ENCODE results near the gene TSKS. TPM values are rescaled to one million over a fixed set of nuclear protein-coding genes. Genes with fewer than 3 reads are reported as not detected.

The TSKS gene
- total and polyA plus RNA-seq, 10 of the 15 experiments (the other 5 are each of a cell fraction or from before 2014, with no cell fraction given), result not detected

DNA sequence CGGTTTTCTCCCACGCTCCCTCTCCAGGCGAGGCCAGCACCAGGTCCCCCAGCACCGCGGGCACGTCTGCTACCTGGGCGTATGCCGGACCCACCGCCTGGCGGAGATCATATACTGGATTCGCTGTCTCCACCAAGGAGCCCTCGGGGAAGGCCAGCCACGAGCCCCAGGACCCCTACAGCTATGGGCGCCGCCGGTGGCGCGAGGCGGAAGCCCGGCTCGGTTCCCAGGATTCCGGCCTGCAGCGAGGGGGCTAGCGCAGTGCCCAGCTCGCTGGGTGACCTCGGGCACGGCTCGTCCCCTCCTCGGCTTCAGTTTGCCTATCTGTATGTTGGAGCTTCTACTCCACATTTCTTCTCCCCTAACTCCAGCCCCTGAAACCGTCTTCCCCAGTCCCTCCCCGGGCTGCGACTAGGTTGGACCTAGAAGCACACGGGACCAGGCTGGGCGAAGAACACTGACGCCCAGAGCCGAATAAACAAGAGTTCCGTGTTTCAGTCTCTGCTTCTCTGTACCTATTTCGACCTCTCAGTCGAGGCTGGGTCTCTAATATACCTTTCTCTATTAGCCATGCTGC lies 72.9 kb downstream of the TSKS start:
- H3K79me2 ChIP-seq (ENCODE audit: control insufficient read depth, insufficient read depth, low read length), result no peaks in the 10 kb centered on the region
- in situ Hi-C loops (cut with MboI), result no loop called here
- no peak overlapping the region for H3K4me3 ChIP-seq
- CTCF ChIA-PET, result interaction anchor here (1.2 kb wide), 1 partner anchor 120 kb away, joined by 3 read pairs; no protein-coding TSS in a partner anchor
- TF ChIP-seq CTCF (IDR thresholded peaks at IDR 0.05 in 2 of 3, conservative IDR thresholded peaks at IDR 0.05 in 1 of 3; ENCODE audit: control insufficient read depth in 2 of 3, extremely low read depth in 1 of 3, insufficient read depth in 1 of 3, low read depth in 3 of 3, low read length in 3 of 3), result no peak
- no peaks in the 10 kb centered on the region; the same call in 2 of the 3 replicates for H3K9me3 ChIP-seq (replicated peaks; ENCODE audit: control insufficient read depth, insufficient read depth, low read length)
- intact Hi-C loops (cut with micrococcal nuclease; ENCODE audit: unreplicated experiment), result no loop called here
- H3K27me3 ChIP-seq (replicated peaks in 1 of 2; ENCODE audit: control insufficient read depth in 2 of 2, insufficient read depth in 2 of 2, low read length in 1 of 2), result no peaks in the 10 kb centered on the region; a peak in 1 of 4 replicates
- RAD21 ChIA-PET (ENCODE audit: unreplicated experiment), result no interaction called here
- POLR2A ChIA-PET, result no interaction called here
- DNase-seq (ENCODE audit: low read depth, low spot score) (no peak), FAIRE-seq (no peak), ATAC-seq (no peak)
- H4K20me1 ChIP-seq (ENCODE audit: control insufficient read depth, insufficient read depth), result peaks cover 4% of the 10 kb centered on the region; the same call in 1 of the 2 replicates
- H2AFZ ChIP-seq (ENCODE audit: control insufficient read depth, low read depth, low read length), result no peak overlapping the region
- no TSS peak for BruUV-seq (replicated peaks)
- SMC1A ChIA-PET (ENCODE audit: uncharacterized antibody, unreplicated experiment), result no interaction called here
- peaks cover 8% of the 10 kb centered on the region for H3K4me1 ChIP-seq (ENCODE audit: control insufficient read depth, insufficient read depth, low read length)
- 50% methylated on average over 37 of the region's 39 CpGs for WGBS (ENCODE audit: insufficient coverage, insufficient replicate concordance, low lambda C conversion rate, missing lambda C conversion rate)
- H3K36me3 ChIP-seq (ENCODE audit: control insufficient read depth in 2 of 2, insufficient read depth in 2 of 2, low read length in 1 of 2), result peaks cover 4 to 26% of the 10 kb centered on the region in 2 experiments; a peak in 3 of 4 replicates
- no peak overlapping the region for H3K4me2 ChIP-seq (ENCODE audit: control insufficient read depth, insufficient read depth)
- no peak overlapping the region for H3K27ac ChIP-seq (ENCODE audit: control insufficient read depth, insufficient read depth)
- H3K9ac ChIP-seq (ENCODE audit: control insufficient read depth, insufficient read depth, low read length), result no peak overlapping the region

Small RNA genes within 50 kb of the gene (microRNA-seq; reads per million reads assigned to microRNA genes)
- gene MIR6799, result 3.4 reads per million, percentile 18 among the genes with 10 or more reads in this experiment

Small RNA genes within 50 kb of the gene (small RNA-seq; reads per million reads assigned to genes)
- gene MIR6799 (not detected), gene RNU6-841P (not detected)

Other genes starting within 250 kb of the TSKS start
Only the 7 nearest of the 22 such genes appear.
- 589 and 611 TPM in 2 replicates for gene PRMT1, start 86.0 kb downstream of the TSKS start, total RNA-seq (2014; rRNA removed)
- gene PRMT1, start 86.0 kb downstream of the TSKS start, total RNA-seq (2014; rRNA removed; fragmentation: Illumina TruSeq; extraction: Trizol), result 343 and 363 TPM in 2 replicates
- 432 and 437 TPM in 2 replicates for gene PRMT1, start 86.0 kb downstream of the TSKS start, total RNA-seq (2021)
- gene PRMT1, start 86.0 kb downstream of the TSKS start, polyA plus RNA-seq (2011; rRNA removed), result 357 and 667 TPM in 2 replicates
- 179 and 527 TPM in 2 replicates for gene PRMT1, start 86.0 kb downstream of the TSKS start, polyA plus RNA-seq (2014; fragmentation: Illumina TruSeq; extraction: Trizol)
- 10 to 100 TPM; 19.9 to 50.5 TPM for gene PRMT1, start 86.0 kb downstream of the TSKS start, polyA plus RNA-seq (2014; fragmentation: Nextera tagmentation; extraction: Ambion mirVana)
- 643 and 678 TPM in 2 replicates for gene PRMT1, start 86.0 kb downstream of the TSKS start, polyA plus RNA-seq (2014; rRNA removed)
- 100 to 1,000 TPM; 441 to 447 TPM for gene PRMT1, start 86.0 kb downstream of the TSKS start, polyA plus RNA-seq (2016; fragmentation: Nextera tagmentation; extraction: Ambion mirVana)
- 1.6 and 2.1 TPM in 2 replicates for gene ADM5, start 73.7 kb downstream of the TSKS start, total RNA-seq (2014; rRNA removed)
- gene ADM5, start 73.7 kb downstream of the TSKS start, total RNA-seq (2014; rRNA removed; fragmentation: Illumina TruSeq; extraction: Trizol), result 0.81 and 0.92 TPM in 2 replicates
- 4.5 and 5.4 TPM in 2 replicates for gene ADM5, start 73.7 kb downstream of the TSKS start, total RNA-seq (2021)
- gene ADM5, start 73.7 kb downstream of the TSKS start, polyA plus RNA-seq (2011; rRNA removed), result 0.55 and 1.6 TPM in 2 replicates
- gene ADM5, start 73.7 kb downstream of the TSKS start, polyA plus RNA-seq (2014; fragmentation: Illumina TruSeq; extraction: Trizol), result 0.29 and 1.2 TPM in 2 replicates
- under 1 TPM in 1 of 2 experiments, not detected in 1; 0.05 TPM for gene ADM5, start 73.7 kb downstream of the TSKS start, polyA plus RNA-seq (2014; fragmentation: Nextera tagmentation; extraction: Ambion mirVana)
- 6.0 and 6.4 TPM in 2 replicates for gene ADM5, start 73.7 kb downstream of the TSKS start, polyA plus RNA-seq (2014; rRNA removed)
- under 1 TPM; 0.76 to 0.78 TPM for gene ADM5, start 73.7 kb downstream of the TSKS start, polyA plus RNA-seq (2016; fragmentation: Nextera tagmentation; extraction: Ambion mirVana)
- 0.54 and 0.56 TPM in 2 replicates for gene CPT1C, start 72.2 kb downstream of the TSKS start, total RNA-seq (2014; rRNA removed)
- 0.04 TPM in 1 of 2 replicates, not detected in the other for gene CPT1C, start 72.2 kb downstream of the TSKS start, total RNA-seq (2014; rRNA removed; fragmentation: Illumina TruSeq; extraction: Trizol)
- gene CPT1C, start 72.2 kb downstream of the TSKS start, total RNA-seq (2021), result 0.21 and 0.80 TPM in 2 replicates
- gene CPT1C, start 72.2 kb downstream of the TSKS start, polyA plus RNA-seq (2011; rRNA removed), result not detected in 2 replicates
- gene CPT1C, start 72.2 kb downstream of the TSKS start, polyA plus RNA-seq (2014; fragmentation: Illumina TruSeq; extraction: Trizol), result 0.26 and 0.71 TPM in 2 replicates
- gene CPT1C, start 72.2 kb downstream of the TSKS start, polyA plus RNA-seq (2014; fragmentation: Nextera tagmentation; extraction: Ambion mirVana), result not detected
- 0.29 and 0.57 TPM in 2 replicates for gene CPT1C, start 72.2 kb downstream of the TSKS start, polyA plus RNA-seq (2014; rRNA removed)
- under 1 TPM; 0.20 to 0.21 TPM for gene CPT1C, start 72.2 kb downstream of the TSKS start, polyA plus RNA-seq (2016; fragmentation: Nextera tagmentation; extraction: Ambion mirVana)
- gene AP2A1, start 3.7 kb upstream of the TSKS start, total RNA-seq (2014; rRNA removed), result 45.1 and 51.0 TPM in 2 replicates
- 12.4 and 14.7 TPM in 2 replicates for gene AP2A1, start 3.7 kb upstream of the TSKS start, total RNA-seq (2014; rRNA removed; fragmentation: Illumina TruSeq; extraction: Trizol)
- 71.8 and 78.8 TPM in 2 replicates for gene AP2A1, start 3.7 kb upstream of the TSKS start, total RNA-seq (2021)
- 7.7 and 23.7 TPM in 2 replicates for gene AP2A1, start 3.7 kb upstream of the TSKS start, polyA plus RNA-seq (2011; rRNA removed)
- gene AP2A1, start 3.7 kb upstream of the TSKS start, polyA plus RNA-seq (2014; fragmentation: Illumina TruSeq; extraction: Trizol), result 10.1 and 16.8 TPM in 2 replicates
- under 1 TPM; 0.68 to 0.84 TPM for gene AP2A1, start 3.7 kb upstream of the TSKS start, polyA plus RNA-seq (2014; fragmentation: Nextera tagmentation; extraction: Ambion mirVana)
- gene AP2A1, start 3.7 kb upstream of the TSKS start, polyA plus RNA-seq (2014; rRNA removed), result 46.3 and 66.2 TPM in 2 replicates
- 10 to 100 TPM; 44.0 TPM for gene AP2A1, start 3.7 kb upstream of the TSKS start, polyA plus RNA-seq (2016; fragmentation: Nextera tagmentation; extraction: Ambion mirVana)
- 10.8 and 11.2 TPM in 2 replicates for gene FUZ, start 50.0 kb upstream of the TSKS start, total RNA-seq (2014; rRNA removed)
- gene FUZ, start 50.0 kb upstream of the TSKS start, total RNA-seq (2014; rRNA removed; fragmentation: Illumina TruSeq; extraction: Trizol), result 5.0 and 6.0 TPM in 2 replicates
- gene FUZ, start 50.0 kb upstream of the TSKS start, total RNA-seq (2021), result 10.4 and 11.5 TPM in 2 replicates
- 8.3 and 8.5 TPM in 2 replicates for gene FUZ, start 50.0 kb upstream of the TSKS start, polyA plus RNA-seq (2011; rRNA removed)
- gene FUZ, start 50.0 kb upstream of the TSKS start, polyA plus RNA-seq (2014; fragmentation: Illumina TruSeq; extraction: Trizol), result 4.8 and 5.1 TPM in 2 replicates
- under 1 TPM; 0.18 to 0.38 TPM for gene FUZ, start 50.0 kb upstream of the TSKS start, polyA plus RNA-seq (2014; fragmentation: Nextera tagmentation; extraction: Ambion mirVana)
- 9.0 and 11.0 TPM in 2 replicates for gene FUZ, start 50.0 kb upstream of the TSKS start, polyA plus RNA-seq (2014; rRNA removed)
- gene FUZ, start 50.0 kb upstream of the TSKS start, polyA plus RNA-seq (2016; fragmentation: Nextera tagmentation; extraction: Ambion mirVana), result 10 to 100 TPM in 1 of 2 experiments, 1 to 10 TPM in 1; 9.3 to 10.4 TPM
- 12.8 and 15.6 TPM in 2 replicates for gene MED25, start 55.0 kb upstream of the TSKS start, total RNA-seq (2014; rRNA removed)
- 8.0 and 8.2 TPM in 2 replicates for gene MED25, start 55.0 kb upstream of the TSKS start, total RNA-seq (2014; rRNA removed; fragmentation: Illumina TruSeq; extraction: Trizol)
- gene MED25, start 55.0 kb upstream of the TSKS start, total RNA-seq (2021), result 49.5 and 53.9 TPM in 2 replicates
- 12.6 and 15.5 TPM in 2 replicates for gene MED25, start 55.0 kb upstream of the TSKS start, polyA plus RNA-seq (2011; rRNA removed)
- gene MED25, start 55.0 kb upstream of the TSKS start, polyA plus RNA-seq (2014; fragmentation: Illumina TruSeq; extraction: Trizol), result 14.3 and 32.4 TPM in 2 replicates
- gene MED25, start 55.0 kb upstream of the TSKS start, polyA plus RNA-seq (2014; fragmentation: Nextera tagmentation; extraction: Ambion mirVana), result 1 to 10 TPM; 3.5 to 5.2 TPM
- gene MED25, start 55.0 kb upstream of the TSKS start, polyA plus RNA-seq (2014; rRNA removed), result 24.5 and 34.4 TPM in 2 replicates
- gene MED25, start 55.0 kb upstream of the TSKS start, polyA plus RNA-seq (2016; fragmentation: Nextera tagmentation; extraction: Ambion mirVana), result 10 to 100 TPM; 18.7 to 20.7 TPM
- gene PTOV1, start 87.9 kb upstream of the TSKS start, total RNA-seq (2014; rRNA removed), result 28.7 and 36.6 TPM in 2 replicates
- gene PTOV1, start 87.9 kb upstream of the TSKS start, total RNA-seq (2014; rRNA removed; fragmentation: Illumina TruSeq; extraction: Trizol), result 17.8 and 18.1 TPM in 2 replicates
- gene PTOV1, start 87.9 kb upstream of the TSKS start, total RNA-seq (2021), result 76.7 and 83.5 TPM in 2 replicates
- 13.2 and 23.4 TPM in 2 replicates for gene PTOV1, start 87.9 kb upstream of the TSKS start, polyA plus RNA-seq (2011; rRNA removed)
- gene PTOV1, start 87.9 kb upstream of the TSKS start, polyA plus RNA-seq (2014; fragmentation: Illumina TruSeq; extraction: Trizol), result 3.6 and 21.2 TPM in 2 replicates
- gene PTOV1, start 87.9 kb upstream of the TSKS start, polyA plus RNA-seq (2014; fragmentation: Nextera tagmentation; extraction: Ambion mirVana), result 10 to 100 TPM in 1 of 2 experiments, 1 to 10 TPM in 1; 3.2 to 10.6 TPM
- 38.1 and 41.5 TPM in 2 replicates for gene PTOV1, start 87.9 kb upstream of the TSKS start, polyA plus RNA-seq (2014; rRNA removed)
- gene PTOV1, start 87.9 kb upstream of the TSKS start, polyA plus RNA-seq (2016; fragmentation: Nextera tagmentation; extraction: Ambion mirVana), result 10 to 100 TPM; 14.8 to 45.0 TPM